GM12892 (cell line): ENCODE measurements around the gene SPATA2L.

Experiments used
- DNase-seq: peaks from one replicate; pipeline ENCODE4 v3.0.0; 2011; ENCODE audit not compliant: insufficient read length
- FAIRE-seq: peaks from 2 replicates; lab custom pipeline; 2011; peaks lifted over from hg19 to GRCh38; lab: Jason Lieb, UNC
- POLR2A ChIP-seq: IDR thresholded peaks from 2 replicates; pipeline ENCODE4 v1.6.1; 2011; ENCODE audit warnings: low read depth, low read length, control low read depth
- POLR2AphosphoS5 ChIP-seq: IDR thresholded peaks from 2 replicates; pipeline ENCODE4 v1.6.1; 2011; ENCODE audit warnings: low read depth, low read length, control low read depth
- TAF1 ChIP-seq: IDR thresholded peaks from 2 replicates; pipeline ENCODE4 v1.6.1; 2011; ENCODE audit warnings: low read depth, mild to moderate bottlenecking, control low read depth, low read length, borderline replicate concordance

SPATA2L gene

DNA sequence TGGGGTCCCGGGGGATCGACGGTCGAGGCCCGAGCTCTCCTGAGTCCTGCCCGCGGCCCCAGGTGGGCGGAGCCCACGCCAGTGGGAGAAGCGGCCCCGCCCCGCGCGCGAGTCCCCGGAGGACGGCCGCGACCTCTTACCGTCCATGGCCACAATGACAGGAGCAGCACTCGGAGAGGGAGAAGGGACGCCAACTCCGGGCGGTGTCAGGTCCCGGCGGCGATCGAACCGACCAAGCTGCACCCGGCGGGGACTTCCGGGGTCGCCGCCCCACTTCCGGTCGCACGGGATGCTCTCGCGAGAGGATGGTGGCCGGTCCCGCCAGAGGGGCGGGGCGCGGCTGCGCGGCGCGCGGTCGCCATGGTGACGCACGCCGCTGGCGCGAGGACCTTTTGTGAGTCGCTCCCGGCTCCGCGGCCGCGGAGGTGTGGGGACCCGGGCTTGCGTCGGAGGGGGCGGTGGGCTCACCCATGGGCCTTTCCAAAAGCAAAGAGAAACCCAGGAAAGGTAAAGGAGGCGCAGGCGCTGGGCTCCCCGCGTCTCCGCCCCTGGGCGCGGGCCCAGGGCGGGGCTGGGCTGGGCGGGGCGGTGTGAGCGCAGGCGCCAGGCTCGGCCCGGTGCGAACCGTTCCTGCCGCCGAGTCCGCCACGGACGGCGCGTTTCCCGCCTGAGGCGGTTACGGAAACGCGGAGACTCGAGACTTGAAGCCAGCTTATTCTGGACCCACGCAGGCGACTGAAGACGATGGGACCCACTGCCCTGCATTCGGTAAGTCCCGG lies 43.9 kb downstream of the SPATA2L start, which contains the start of the genes CHMP1A and SPATA33:
Gene CHMP1A, minus strand, starts transcription at position 267 of the 779 bp plus-strand sequence. Its CDS starts 120 bp downstream, at position 147.
Gene SPATA33, plus strand, starts transcription at position 395 of the 779 bp plus-strand sequence. Its CDS starts 76 bp downstream, at position 471.
- FAIRE-seq = peak; percentile 86
- peak; percentile 55; the same call in 1 of the 2 replicates for TF ChIP-seq TAF1
- TF ChIP-seq POLR2AphosphoS5 = peak; percentile 91
- TF ChIP-seq POLR2A = peak; percentile 92
- DNase-seq = peak; percentile 96

DNA sequence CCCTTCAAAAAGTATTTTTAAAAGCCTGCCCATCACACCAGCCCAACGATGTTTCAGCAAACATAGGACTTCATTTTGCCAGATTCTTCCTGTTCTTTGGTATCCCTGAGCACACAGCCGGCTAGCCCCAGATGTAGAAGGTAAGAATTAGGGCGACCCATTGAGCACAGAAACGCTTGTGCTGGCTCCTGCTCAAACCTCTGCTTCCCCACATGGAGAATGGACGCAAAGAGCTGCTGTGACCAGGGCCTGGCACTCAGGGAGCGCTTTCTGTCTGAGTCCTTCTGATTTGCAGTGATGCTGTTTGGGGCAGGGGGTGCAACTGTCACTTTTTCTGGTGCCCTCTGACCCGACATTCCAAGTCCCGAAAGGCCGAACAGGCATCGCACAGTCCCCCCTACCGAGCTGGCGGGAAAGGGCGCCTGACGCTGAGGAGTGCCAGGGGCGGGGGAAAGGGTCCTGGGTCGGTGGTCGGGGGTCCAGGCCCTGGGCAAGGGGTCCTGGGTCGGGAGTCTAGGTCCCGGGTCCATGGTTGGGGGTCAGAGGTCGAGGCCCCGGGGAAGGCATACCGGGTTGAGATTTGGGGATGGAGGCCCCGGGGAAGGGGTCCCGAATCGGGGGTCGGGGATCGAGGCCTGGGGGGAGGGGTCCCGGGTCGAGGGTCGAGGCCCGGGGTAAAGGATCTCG lies 44.9 kb downstream of the SPATA2L start:
- no peak for FAIRE-seq
- TF ChIP-seq POLR2A = no peak
- no peak for TF ChIP-seq TAF1
- no peak for TF ChIP-seq POLR2AphosphoS5

DNA sequence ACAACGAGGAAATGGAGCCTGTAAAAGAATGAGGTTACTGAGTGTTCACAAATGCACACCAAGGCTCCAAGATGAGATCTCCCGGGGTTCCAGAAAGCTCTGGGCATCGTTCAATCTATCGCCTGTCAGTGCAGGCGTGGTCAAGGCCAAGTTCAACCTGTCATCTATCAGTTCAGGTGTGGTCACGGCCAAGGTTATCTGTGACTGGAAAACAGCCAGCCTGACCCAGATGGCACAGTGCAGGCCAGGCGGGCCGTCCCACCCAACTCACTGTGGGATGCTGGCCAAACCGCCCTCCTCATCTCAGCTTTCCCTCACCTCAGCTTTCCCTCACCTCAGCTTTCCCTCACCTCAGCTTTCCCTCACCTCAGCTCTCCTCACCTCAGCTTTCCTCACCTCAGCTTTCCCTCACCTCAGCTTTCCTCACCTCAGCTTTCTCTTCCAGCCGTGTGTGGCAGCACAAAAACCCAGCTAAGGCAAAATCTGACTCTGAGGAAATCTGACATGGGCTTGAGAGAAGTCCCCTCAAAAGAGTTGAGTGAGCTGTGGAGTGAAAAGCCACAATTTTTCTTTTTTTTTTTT lies 46.4 kb downstream of the SPATA2L start:
- DNase-seq (no peak), FAIRE-seq (no peak)
- no peak for TF ChIP-seq POLR2AphosphoS5
- TF ChIP-seq POLR2A = no peak
- TF ChIP-seq TAF1 = no peak

More for the DNA sequence above, 44.9 kb downstream of the SPATA2L start:
- DNase-seq = no peak

DNA sequence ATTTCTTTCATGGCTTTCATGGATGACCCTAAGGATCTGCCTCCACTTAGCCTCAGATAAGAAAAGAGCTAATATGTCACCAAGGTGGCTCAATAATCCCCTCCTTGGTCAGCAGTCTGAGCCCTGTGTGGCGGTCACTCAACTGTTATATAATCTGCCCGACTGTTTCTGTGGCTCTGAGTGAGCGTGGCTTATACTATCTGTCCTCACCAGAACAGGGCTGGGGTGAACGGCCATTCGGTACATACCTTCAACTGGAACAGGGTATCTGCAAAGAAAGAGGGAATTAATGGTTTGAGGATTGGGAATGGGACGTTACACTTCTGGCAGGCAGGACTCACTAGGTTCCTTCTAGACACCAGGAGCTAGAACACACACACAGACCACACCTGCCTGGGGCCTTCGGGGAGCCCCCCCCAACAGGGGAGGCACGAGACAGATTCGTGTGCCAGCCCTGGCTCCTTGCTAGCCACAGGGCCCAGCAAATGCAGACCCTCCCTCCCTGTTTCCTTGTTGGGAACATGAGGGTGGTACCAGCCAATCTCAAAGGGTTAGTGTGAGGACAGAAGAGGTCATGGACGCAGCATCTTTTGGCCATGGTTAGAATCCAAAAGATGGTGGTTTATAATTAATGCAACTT lies 47.7 kb downstream of the SPATA2L start:
- FAIRE-seq (no peak), DNase-seq (no peak)
- no peak for TF ChIP-seq POLR2A
- no peak for TF ChIP-seq POLR2AphosphoS5
- TF ChIP-seq TAF1 = no peak

DNA sequence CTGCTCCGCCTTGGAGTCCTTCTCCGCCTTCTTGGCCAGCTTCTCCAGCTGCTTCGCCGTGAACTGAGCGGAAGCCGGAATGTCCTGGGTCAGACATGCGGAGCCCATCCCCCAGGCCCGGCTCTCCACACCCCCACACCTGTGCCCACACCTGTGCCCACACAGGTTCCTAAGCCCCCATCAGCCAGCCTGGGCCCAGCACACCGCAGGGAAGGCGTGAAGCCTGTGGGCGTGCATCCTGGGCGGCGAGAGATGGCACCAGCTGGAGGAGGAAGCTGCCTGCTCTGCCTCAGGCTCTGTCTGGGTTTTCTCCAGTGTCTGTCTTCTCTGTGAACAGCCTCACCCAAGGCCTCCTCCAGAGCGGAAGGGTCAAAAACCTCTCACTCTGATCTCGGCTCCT lies 49.9 kb downstream of the SPATA2L start:
- no peak for FAIRE-seq
- no peak for DNase-seq
- TF ChIP-seq TAF1 = no peak
- TF ChIP-seq POLR2AphosphoS5 = no peak
- TF ChIP-seq POLR2A = no peak

DNA sequence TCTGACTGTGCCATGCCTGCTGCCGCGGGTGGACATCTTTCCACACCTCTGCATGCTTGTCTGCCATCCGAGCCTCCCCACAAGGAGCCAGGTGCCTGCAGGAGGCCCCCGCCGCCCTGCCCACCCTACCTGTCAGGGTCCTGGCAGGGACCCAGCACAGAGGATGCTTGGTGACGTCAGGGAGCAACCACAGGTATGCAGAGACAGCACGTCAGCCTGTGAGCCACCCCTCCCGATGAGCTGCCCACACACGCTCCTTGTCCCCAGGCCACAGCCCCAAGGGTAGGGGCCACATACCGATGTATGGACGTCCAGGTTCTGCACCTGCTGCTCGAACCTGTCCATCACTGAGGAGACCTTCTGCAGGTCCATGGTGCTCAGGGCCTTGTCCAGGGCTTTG lies 54.6 kb downstream of the SPATA2L start:
- DNase-seq = no peak
- FAIRE-seq = no peak
- TF ChIP-seq TAF1 (no peak), POLR2A (no peak), POLR2AphosphoS5 (no peak)
